Panc1 (cell line): ENCODE measurements around the gene PNPO. TPM values are rescaled to one million over a fixed set of nuclear protein-coding genes. Genes with fewer than 3 reads are reported as not detected.

ENCODE experiments used
- ATAC-seq: fragments of 200-7000 bp; cut with Tn5 transposase; 2 replicates; pipeline ENCODE4 v1.9.1; 2020; ENCODE audit warnings: mild to moderate bottlenecking, moderate library complexity
- BruUV-seq: library from RNA; stranded (reverse); fragments of 400-500 nt; replicated peaks from 2 replicates; lab custom pipeline; 2021; lab: Mats Ljungman, UMichigan
- CTCF ChIA-PET: fragments of 300-600 bp; sonication (Branson Sonifier 250); formaldehyde crosslinking; loops from one replicate; lab custom pipeline; 2022; ENCODE audit warnings: antibody characterized with exemption; lab: Charles Lee
- POLR2A ChIA-PET: fragments of 300-600 bp; sonication (Branson Sonifier 250); formaldehyde crosslinking; loops from one replicate; lab custom pipeline; 2022; ENCODE audit warnings: antibody characterized with exemption; lab: Charles Lee
- DNase-seq: peaks from one replicate; pipeline ENCODE4 v3.0.0-alpha.2; 2010; ENCODE audit warnings: low read depth, low spot score
- H3K27ac ChIP-seq: 2 replicates; pipeline ENCODE4 v1.5.1; 2011; ENCODE audit warnings: mild to moderate bottlenecking, low read length, inconsistent platforms
- H3K27me3 ChIP-seq: fragments of 200-500 bp; sonication (Bioruptor generic); 2 replicates; pipeline ENCODE4 v1.6.0; 2014; ENCODE audit warnings: low read length, inconsistent platforms; ENCODE audit not compliant: control insufficient read depth, insufficient read depth
- H3K36me3 ChIP-seq: fragments of 200-500 bp; sonication (Bioruptor generic); 2 replicates; pipeline ENCODE4 v1.5.1; 2014; ENCODE audit warnings: inconsistent platforms, mild to moderate bottlenecking, low read length, moderate library complexity; ENCODE audit not compliant: control insufficient read depth, insufficient read depth
- H3K4me1 ChIP-seq: 2 replicates; pipeline ENCODE4 v1.5.1; 2011; ENCODE audit warnings: inconsistent platforms, mild to moderate bottlenecking, low read length, moderate library complexity; ENCODE audit not compliant: control insufficient read depth, insufficient read depth
- H3K4me3 ChIP-seq, 2 experiments: 2 replicates each; pipeline ENCODE4 v1.5.1; 2011 to 2012; ENCODE audit warnings: low read depth in 2 of 2, low read length in 2 of 2, mild to moderate bottlenecking in 2 of 2, inconsistent platforms in 1 of 2, moderate library complexity in 1 of 2
- H3K9me3 ChIP-seq: fragments of 200-500 bp; sonication (Bioruptor generic); 2 replicates; pipeline ENCODE4 v1.5.1; 2014; ENCODE audit warnings: low read depth, mild to moderate bottlenecking, inconsistent platforms, low read length, moderate library complexity; ENCODE audit not compliant: control insufficient read depth, insufficient read depth
- CTCF ChIP-seq: fragments of 450-650 bp; IDR thresholded peaks from 2 replicates; pipeline ENCODE4 v1.5.1; 2017; ENCODE audit warnings: mild to moderate bottlenecking
- POLR2AphosphoS5 ChIP-seq: IDR thresholded peaks from 2 replicates; pipeline ENCODE4 v1.6.1; 2012; ENCODE audit warnings: mild to moderate bottlenecking, low read depth, low read length, moderate library complexity
- REST ChIP-seq, 2 experiments: IDR thresholded peaks; 2 replicates each; pipeline ENCODE4 v1.6.1; 2011 to 2012; ENCODE audit warnings: low read depth in 2 of 2, control low read depth in 1 of 2, low read length in 1 of 2, mild to moderate bottlenecking in 1 of 2, moderate library complexity in 1 of 2; ENCODE audit not compliant: insufficient read depth in 1 of 2
- SIN3A ChIP-seq: IDR thresholded peaks from 2 replicates; pipeline ENCODE4 v1.6.1; 2012; ENCODE audit warnings: low read depth, mild to moderate bottlenecking, low read length, moderate library complexity, borderline replicate concordance; ENCODE audit not compliant: insufficient read depth
- TCF7L2 ChIP-seq: IDR thresholded peaks from 2 replicates; pipeline ENCODE4 v1.6.1; 2011; ENCODE audit warnings: mild to moderate bottlenecking, low read depth, low read length, inconsistent platforms
- in situ Hi-C: cut with HindIII; loops from 2 replicates; pipeline ENCODE4 v1.10.0; 2016; ENCODE audit warnings: low sequenced_read_pairs, low pct_unique_long_range_greater_than_20kb
- intact Hi-C: fragments of 100-400 bp; cut with micrococcal nuclease; formaldehyde crosslinking; loops from one replicate; pipeline ENCODE4 v1.10.0; 2022; ENCODE audit not compliant: unreplicated experiment
- total RNA-seq: library from RNA; stranded (reverse); gene quantifications from one replicate; pipeline ENCODE4 v1.2.1, GENCODE V29; 2021; ENCODE audit not compliant: unreplicated experiment

PNPO gene
- total RNA-seq, 1 experiment from 2014 or later, result 20.1 TPM

GRCh38 chr17:47945080-47945479, 3.7 kb downstream of the PNPO start:
- BruUV-seq, result no TSS peak
- no peaks in the 10 kb centered on the region for H3K9me3 ChIP-seq
- no peak for ATAC-seq
- ChIA-PET CTCF (interaction anchor here (1.0 kb wide), 1 partner anchor 26 kb away, joined by 6 read pairs; the partner anchor contains the start of gene CDK5RAP3), POLR2A (no interaction called here)
- intact Hi-C loops (no loop called here), in situ Hi-C loops (no loop called here)
- TF ChIP-seq SIN3A (no peak), TCF7L2 (no peak), REST (IDR thresholded peaks at IDR 0.05; ENCODE audit: insufficient read depth in 1 of 2, low read depth in 2 of 2, low read length in 1 of 2) (no peak), POLR2AphosphoS5 (no peak), CTCF (no peak)
- H3K27ac ChIP-seq, result no peak overlapping the region
- H3K36me3 ChIP-seq, result no peaks in the 10 kb centered on the region; the same call in 1 of the 2 replicates
- no peak overlapping the region for H3K4me3 ChIP-seq
- DNase-seq, result no peak
- H3K4me1 ChIP-seq, result peaks cover 20% of the 10 kb centered on the region
- H3K27me3 ChIP-seq, result no peaks in the 10 kb centered on the region

DNA sequence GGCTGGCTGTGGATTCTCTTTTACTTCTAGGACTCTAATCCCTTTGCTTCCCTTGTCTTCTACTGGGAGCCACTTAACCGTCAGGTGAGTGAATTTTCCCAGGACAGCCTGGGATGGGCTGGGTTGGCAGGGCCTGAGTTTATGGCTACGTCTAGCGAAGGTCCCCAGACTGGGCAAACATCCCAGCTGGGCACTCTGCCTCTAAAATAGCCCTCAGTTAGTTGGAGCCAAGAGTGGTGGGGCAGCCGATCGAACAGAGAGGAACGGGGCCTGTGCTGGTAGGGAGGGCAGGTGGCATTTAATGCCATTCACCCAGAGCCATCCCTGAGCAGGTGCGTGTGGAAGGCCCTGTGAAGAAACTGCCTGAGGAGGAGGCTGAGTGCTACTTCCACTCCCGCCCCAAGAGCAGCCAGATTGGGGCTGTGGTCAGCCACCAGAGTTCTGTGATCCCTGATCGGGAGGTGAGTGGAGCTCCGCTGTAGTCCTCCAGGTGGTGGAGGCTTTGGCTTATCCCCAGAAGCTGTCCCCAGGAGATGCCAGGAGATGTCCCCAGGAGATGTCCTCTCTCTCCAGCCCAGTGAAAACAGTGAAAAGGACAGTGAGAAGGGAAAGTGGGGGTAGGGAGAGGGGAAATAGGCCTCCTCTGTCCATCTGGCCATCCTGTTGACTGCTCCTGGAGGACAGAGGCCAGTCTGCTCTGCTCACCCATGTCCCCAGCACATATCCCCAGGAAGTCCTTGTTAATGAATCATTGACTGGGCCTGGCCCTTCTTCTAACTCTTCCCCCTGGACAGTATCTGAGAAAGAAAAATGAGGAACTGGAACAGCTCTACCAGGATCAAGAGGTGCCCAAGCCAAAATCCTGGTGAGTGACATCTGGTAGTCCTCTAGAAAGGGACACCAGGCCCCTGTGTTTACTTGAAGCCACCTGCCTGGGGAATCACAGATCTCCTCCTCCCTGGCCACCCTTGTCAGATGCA, 4.4 kb downstream of the PNPO start:
- ATAC-seq (no peak), DNase-seq (no peak)
- TF ChIP-seq POLR2AphosphoS5, result no peak
- no peaks in the 10 kb centered on the region; the same call in 1 of the 2 replicates for H3K36me3 ChIP-seq
- POLR2A ChIA-PET, result interaction anchor here (0.5 kb wide), 1 partner anchor 70 kb away, joined by 9 read pairs; no protein-coding TSS in a partner anchor
- intact Hi-C loops, result no loop called here
- H3K27ac ChIP-seq, result no peak overlapping the region
- H3K4me3 ChIP-seq, result no peak overlapping the region
- CTCF ChIA-PET, result interaction anchor here (0.6 to 1.0 kb wide), 2 partner anchors 22 to 25 kb away, joined by 3 to 6 read pairs; partner anchors contain the start of gene CDK5RAP3
- peaks cover 20% of the 10 kb centered on the region for H3K4me1 ChIP-seq
- no peaks in the 10 kb centered on the region for H3K9me3 ChIP-seq
- BruUV-seq, result no TSS peak
- in situ Hi-C loops, result no loop called here
- H3K27me3 ChIP-seq, result no peaks in the 10 kb centered on the region
